PC-9 (cell line): ENCODE data around the gene TSPAN3.

Experiments
- CTCF ChIP-seq: fragments of 200-600 bp; sonication (generic); conservative IDR thresholded peaks from 2 replicates; pipeline ENCODE4 v1.6.1; 2017; ENCODE audit warnings: mixed run types, antibody characterized with exemption, mild to moderate bottlenecking, moderate library complexity
- EZH2 ChIP-seq: fragments of 200-600 bp; sonication (generic); IDR thresholded peaks from 2 replicates; pipeline ENCODE4 v1.8.0; 2017; ENCODE audit warnings: antibody characterized with exemption, low read depth

GRCh38 chr15:76994001-76994400 lies 76.9 kb downstream of the TSPAN3 start:
- TF ChIP-seq CTCF (no peak), EZH2 (no peak)
